ENCODE results near the gene ZNF846.
"Not testable (repeated sequence)": the region's sequence is repeated elsewhere in the genome, so short reads cannot be mapped to it uniquely, and the experiment has no call there.

ZNF846 gene

GRCh38 chr19:9792206-9793070 is 23.9 kb upstream of the ZNF846 start:
- peak; percentile 97 to 98 for DNase-seq
- Histone ChIP-seq H3K9me3 (no peaks in the 10 kb centered on the region), H3K27ac (peak overlapping the region; percentile 89 to 97), H3K4me3 (peak overlapping the region; percentile 62 to 68), H3K4me1 (peaks cover 0 to 10% (median 3%) of the 10 kb centered on the region in 4 donors), H3K27me3 (no peaks in the 10 kb centered on the region), H3K36me3 (no peaks in the 10 kb centered on the region)
- no peak for TF ChIP-seq CTCF (IDR thresholded peaks at IDR 0.05)
- intact Hi-C loops (cut with DNase I; ENCODE audit: low total_unique reads), result loop anchor here (2.0 to 5.0 kb wide), 2 partner anchors 24 to 480 kb away; no protein-coding TSS in a partner anchor

GRCh38 chr19:9791552-9792205 is 23.1 kb upstream of the ZNF846 start:
- DNase-seq, result peak; percentile 98
- H3K36me3 ChIP-seq, result no peaks in the 10 kb centered on the region
- H3K27me3 ChIP-seq, result no peaks in the 10 kb centered on the region
- H3K4me1 ChIP-seq, result peaks cover 0 to 10% (median 4%) of the 10 kb centered on the region in 4 donors
- no peaks in the 10 kb centered on the region for H3K9me3 ChIP-seq
- peak overlapping the region; percentile 62 to 68 for H3K4me3 ChIP-seq
- peak overlapping the region; percentile 89 to 97 for H3K27ac ChIP-seq
- intact Hi-C loops (cut with DNase I; ENCODE audit: low total_unique reads), result loop anchor here (2.0 to 5.0 kb wide), 2 partner anchors 25 to 479 kb away; no protein-coding TSS in a partner anchor
- TF ChIP-seq CTCF (IDR thresholded peaks at IDR 0.05), result no peak

- peak overlapping the region; percentile 62 to 68 for H3K4me3 ChIP-seq
- not testable (repeated sequence) for H3K27me3 ChIP-seq, H3K9me3 ChIP-seq, DNase-seq, H3K36me3 ChIP-seq
- H3K27ac ChIP-seq, result peak overlapping the region; percentile 89 to 97
- intact Hi-C loops (cut with DNase I; ENCODE audit: low total_unique reads), result loop anchor here (5.0 kb wide), 1 partner anchor 479 kb away; no protein-coding TSS in a partner anchor
- peaks cover 0 to 15% (median 8%) of the 10 kb centered on the region in 4 donors for H3K4me1 ChIP-seq
These were observed 22.5 kb upstream of the ZNF846 start for GRCh38 chr19:9791073-9791367.

- intact Hi-C loops (cut with DNase I; ENCODE audit: low total_unique reads), result loop anchor here (10.0 kb wide), 1 partner anchor 205 kb away; the partner anchor contains the start of gene ZNF121
- H3K27ac ChIP-seq, H3K36me3 ChIP-seq, H3K9me3 ChIP-seq, H3K27me3 ChIP-seq, DNase-seq, H3K4me3 ChIP-seq: not testable (repeated sequence)
- peaks cover 0 to 17% (median 10%) of the 10 kb centered on the region in 4 donors for H3K4me1 ChIP-seq
These were observed 21.0 kb upstream of the ZNF846 start for GRCh38 chr19:9789579-9789978.

- peaks cover 0 to 23% (median 13%) of the 10 kb centered on the region in 4 donors for H3K4me1 ChIP-seq
- no peaks in the 10 kb centered on the region for H3K36me3 ChIP-seq
- no peaks in the 10 kb centered on the region for H3K27me3 ChIP-seq
- no peak overlapping the region for H3K4me3 ChIP-seq
- no peaks in the 10 kb centered on the region for H3K9me3 ChIP-seq
- intact Hi-C loops (cut with DNase I; ENCODE audit: low total_unique reads), result loop anchor here (10.0 kb wide), 1 partner anchor 204 kb away; the partner anchor contains the start of gene ZNF121
- H3K27ac ChIP-seq, result no peak overlapping the region
- DNase-seq, result no peak
- no peak for TF ChIP-seq CTCF (IDR thresholded peaks at IDR 0.05)
These were observed 20.5 kb upstream of the ZNF846 start for GRCh38 chr19:9789066-9789465.

GRCh38 chr19:9788604-9789003 is 20.1 kb upstream of the ZNF846 start:
- intact Hi-C loops (cut with DNase I; ENCODE audit: low total_unique reads), result loop anchor here (10.0 kb wide), 1 partner anchor 204 kb away; the partner anchor contains the start of gene ZNF121
- H3K9me3 ChIP-seq, H3K27me3 ChIP-seq, DNase-seq, H3K36me3 ChIP-seq, H3K4me3 ChIP-seq, H3K27ac ChIP-seq: not testable (repeated sequence)
- peaks cover 0 to 24% (median 13%) of the 10 kb centered on the region in 4 donors for H3K4me1 ChIP-seq

- H3K27ac ChIP-seq, result peak overlapping the region; percentile 96 to 99
- H3K36me3 ChIP-seq, result peaks cover 0 to 6% (median 0%) of the 10 kb centered on the region in 3 donors
- intact Hi-C loops (cut with DNase I; ENCODE audit: low total_unique reads), result loop anchor here (10.0 kb wide), 1 partner anchor 202 kb away; the partner anchor contains the start of gene ZNF121
- no peaks in the 10 kb centered on the region for H3K27me3 ChIP-seq
- H3K4me3 ChIP-seq, result no peak overlapping the region
- DNase-seq, result no peak
- peaks cover 0 to 24% (median 10%) of the 10 kb centered on the region in 4 donors for H3K4me1 ChIP-seq
- TF ChIP-seq CTCF (IDR thresholded peaks at IDR 0.05), result no peak
- H3K9me3 ChIP-seq, result no peaks in the 10 kb centered on the region
These were observed 18.3 kb upstream of the ZNF846 start for GRCh38 chr19:9786819-9787218.
